ENCODE data around the gene PLXNA2. TPM values are rescaled to one million over a fixed set of nuclear protein-coding genes. Genes with fewer than 3 reads are reported as not detected.

The PLXNA2 gene
- total and polyA plus RNA-seq, 2 of the 13 experiments (the other 11 are each of a cell fraction or from before 2014, with no cell fraction given) = 1.1 to 2.1 TPM

GRCh38 chr1:208059409-208060001 lies 184.7 kb downstream of the PLXNA2 start:
- intact Hi-C loops (cut with micrococcal nuclease; ENCODE audit: unreplicated experiment) = no loop called here
- H3K4me1 ChIP-seq (ENCODE audit: insufficient read depth, low read length) = peaks cover 13% of the 10 kb centered on the region
- TF ChIP-seq ZNF383 (CRISPR knock-in tag; IDR thresholded peaks at IDR 0.05; ENCODE audit: borderline replicate concordance) (no peak), HNF4A (CRISPR knock-in tag; IDR thresholded peaks at IDR 0.05) (peak; percentile 79), SP4 (CRISPR knock-in tag; IDR thresholded peaks at IDR 0.05) (no peak), FOXM1 (CRISPR knock-in tag; IDR thresholded peaks at IDR 0.05) (no peak), MED8 (CRISPR knock-in tag; IDR thresholded peaks at IDR 0.05; ENCODE audit: insufficient replicate concordance) (no peak), ZNF317 (CRISPR knock-in tag; IDR thresholded peaks at IDR 0.05) (no peak), FOXO1 (CRISPR knock-in tag; IDR thresholded peaks at IDR 0.05) (no peak), ZBTB14 (CRISPR knock-in tag; IDR thresholded peaks at IDR 0.05) (no peak), GFI1 (CRISPR knock-in tag; IDR thresholded peaks at IDR 0.05; ENCODE audit: borderline replicate concordance) (peak; percentile 85), ZMYM3 (CRISPR knock-in tag; IDR thresholded peaks at IDR 0.05) (no peak), THAP8 (CRISPR knock-in tag; IDR thresholded peaks at IDR 0.05; ENCODE audit: borderline replicate concordance) (no peak), SATB2 (CRISPR knock-in tag; IDR thresholded peaks at IDR 0.05) (no peak), HOXA9 (CRISPR knock-in tag; IDR thresholded peaks at IDR 0.05; ENCODE audit: borderline replicate concordance) (no peak), ZFX (CRISPR knock-in tag; IDR thresholded peaks at IDR 0.05; ENCODE audit: low read depth) (peak; percentile 44; the same call in 1 of the 2 replicates), ZNF773 (CRISPR knock-in tag; IDR thresholded peaks at IDR 0.05; ENCODE audit: borderline replicate concordance) (no peak), PAX8 (CRISPR knock-in tag; IDR thresholded peaks at IDR 0.05; ENCODE audit: borderline replicate concordance) (no peak), SMYD3 (CRISPR knock-in tag; IDR thresholded peaks at IDR 0.05) (no peak), BCLAF1 (IDR thresholded peaks at IDR 0.05) (no peak), ZNF597 (CRISPR knock-in tag; IDR thresholded peaks at IDR 0.05) (no peak), MEIS1 (CRISPR knock-in tag; IDR thresholded peaks at IDR 0.05; ENCODE audit: borderline replicate concordance) (no peak), SALL1 (CRISPR knock-in tag; IDR thresholded peaks at IDR 0.05) (peak; percentile 38; the same call in 1 of the 2 replicates)

More at GRCh38 chr1:208059409-208060001, 184.7 kb downstream of the PLXNA2 start:
- WGBS (ENCODE audit: low lambda C conversion rate) = 21% methylated on average over 5 of the region's 6 CpGs
- Histone ChIP-seq H2AFZ (ENCODE audit: low read length) (no peak overlapping the region), H3K9ac (ENCODE audit: insufficient read depth, low read depth, low read length) (no peak overlapping the region), H3K4me3 (replicated peaks in 1 of 3; ENCODE audit: insufficient read depth in 1 of 3, low read depth in 2 of 3, low read length in 3 of 3) (no peak overlapping the region), H3K4me2 (ENCODE audit: low read depth, low read length) (peak overlapping the region; percentile 19; the same call in 1 of the 2 replicates), H4K20me1 (ENCODE audit: insufficient read depth, low read length) (no peaks in the 10 kb centered on the region), H3K9me3 (ENCODE audit: low read length) (no peaks in the 10 kb centered on the region), H3K79me2 (ENCODE audit: insufficient read depth, low read length) (no peaks in the 10 kb centered on the region), H3K27me3 (ENCODE audit: control insufficient read depth in 1 of 2, insufficient read depth in 2 of 2, low read length in 2 of 2) (no peaks in the 10 kb centered on the region), H3K36me3 (replicated peaks in 1 of 2; ENCODE audit: control insufficient read depth in 1 of 2, insufficient read depth in 2 of 2, low read length in 2 of 2) (no peaks in the 10 kb centered on the region), H3K27ac (ENCODE audit: extremely low read length, insufficient read depth, low read length) (no peak overlapping the region)
- FAIRE-seq (no peak), ATAC-seq (peak; percentile 98), DNase-seq (ENCODE audit: low spot score) (peak; percentile 23)
- ChIA-PET CTCF (ENCODE audit: low intra/inter-chr PET ratio, low total read pairs) (no interaction called here), POLR2A (no interaction called here)
- no TSS peak for BruUV-seq (replicated peaks)
- in situ Hi-C loops (cut with HindIII; ENCODE audit: extremely low pct_ligation_motif_present, low pct_unique_long_range_greater_than_20kb) = no loop called here

Data from HepG2 (cell line).